H1 (cell line): Measurements from ENCODE around the gene S100A8. TPM values are rescaled to one million over a fixed set of nuclear protein-coding genes. Genes with fewer than 3 reads are reported as not detected.

Experiments used
- CTCF ChIA-PET: fragments of 300-600 bp; sonication (Branson Sonifier 250); formaldehyde crosslinking; loops from one replicate; lab custom pipeline; 2021; ENCODE audit not compliant: partially characterized antibody; lab: Charles Lee
- POLR2A ChIA-PET: fragments of 300-600 bp; sonication (Branson Sonifier 250); formaldehyde crosslinking; loops from one replicate; lab custom pipeline; 2021; ENCODE audit warnings: inconsistent platforms; ENCODE audit not compliant: partially characterized antibody; lab: Charles Lee
- DNase-seq, 2 experiments: peaks; one replicate each; pipeline versions ENCODE4 v3.0.0 to v3.0.0-alpha.2; 2010 to 2022; ENCODE audit warnings: low spot score in 2 of 2, low read depth in 1 of 2, mixed read lengths in 1 of 2
- FAIRE-seq: peaks from 2 replicates; lab custom pipeline; 2011; peaks lifted over from hg19 to GRCh38; lab: Jason Lieb, UNC
- H2AFZ ChIP-seq: 2 replicates; pipeline ENCODE4 v1.8.1; 2012; ENCODE audit warnings: low read length, inconsistent platforms
- H2AK5ac ChIP-seq: 2 replicates; pipeline ENCODE4 v1.6.1; 2013; ENCODE audit warnings: low read depth, low read length
- H2BK120ac ChIP-seq: replicated peaks from 2 replicates; pipeline ENCODE3; 2013; ENCODE audit warnings: low read depth, low read length, inconsistent platforms
- H2BK12ac ChIP-seq: 2 replicates; pipeline ENCODE4 v1.6.1; 2013; ENCODE audit warnings: low read depth, low read length
- H2BK15ac ChIP-seq: 2 replicates; pipeline ENCODE4 v1.6.1; 2013; ENCODE audit warnings: low read length
- H2BK20ac ChIP-seq: 2 replicates; pipeline ENCODE4 v1.6.1; 2013; ENCODE audit warnings: low read length
- H2BK5ac ChIP-seq: 2 replicates; pipeline ENCODE4 v1.6.1; 2013; ENCODE audit warnings: low read depth, low read length
- H3K14ac ChIP-seq: 2 replicates; pipeline ENCODE4 v1.6.1; 2013; ENCODE audit warnings: inconsistent platforms; ENCODE audit not compliant: insufficient read length
- H3K18ac ChIP-seq: 2 replicates; pipeline ENCODE4 v1.6.1; 2013; ENCODE audit warnings: low read length; ENCODE audit errors: extremely low read depth
- H3K23ac ChIP-seq: 2 replicates; pipeline ENCODE4 v1.6.1; 2013; ENCODE audit warnings: inconsistent platforms; ENCODE audit not compliant: insufficient read length
- H3K23me2 ChIP-seq: 2 replicates; pipeline ENCODE4 v1.6.1; 2013; ENCODE audit warnings: low read depth, low read length
- H3K27ac ChIP-seq: 2 replicates; pipeline ENCODE4 v1.6.1; 2011; ENCODE audit warnings: low read depth, low read length, inconsistent platforms
- H3K27me3 ChIP-seq, 4 experiments: replicated peaks in 1 of 4; 1 replicate in 1 of 4; 2 replicates in 3 of 4; pipeline versions ENCODE4 v1.6.1 to v1.8.1; 2011 to 2013; ENCODE audit warnings: low read length in 3 of 4, mild to moderate bottlenecking in 3 of 4, inconsistent platforms in 2 of 4, mixed read lengths in 2 of 4, moderate library complexity in 1 of 4; ENCODE audit not compliant: control insufficient read depth in 3 of 4, insufficient read depth in 3 of 4; ENCODE audit errors: extremely low read depth in 1 of 4
- H3K36me3 ChIP-seq, 4 experiments: 2 replicates each; pipeline versions ENCODE4 v1.6.1 to v1.8.1; 2011 to 2013; ENCODE audit warnings: mild to moderate bottlenecking in 4 of 4, low read length in 3 of 4, moderate library complexity in 2 of 4, control low read depth in 1 of 4, inconsistent platforms in 1 of 4; ENCODE audit not compliant: insufficient read depth in 4 of 4, control insufficient read depth in 2 of 4
- H3K4ac ChIP-seq: replicated peaks from 2 replicates; pipeline ENCODE3; 2013; ENCODE audit warnings: low read length, low read depth, mixed read lengths, inconsistent platforms; ENCODE audit not compliant: insufficient read length
- H3K4me1 ChIP-seq, 4 experiments: replicated peaks in 1 of 4; 1 replicate in 1 of 4; 2 replicates in 3 of 4; pipeline versions ENCODE4 v1.6.1 to v1.8.1; 2011 to 2013; ENCODE audit warnings: low read length in 3 of 4, inconsistent platforms in 2 of 4, mixed read lengths in 1 of 4; ENCODE audit not compliant: insufficient read depth in 4 of 4, control insufficient read depth in 3 of 4
- H3K4me2 ChIP-seq, 2 experiments: 2 replicates each; pipeline versions ENCODE4 v1.6.1 to v1.8.1; 2011 to 2013; ENCODE audit warnings: low read depth in 2 of 2, low read length in 2 of 2, control low read depth in 1 of 2, inconsistent platforms in 1 of 2, mild to moderate bottlenecking in 1 of 2; ENCODE audit not compliant: insufficient read depth in 1 of 2
- H3K4me3 ChIP-seq, 4 experiments: fragments of 200-600, 300-600 bp in 1 of 4; sonication (generic), shearing (Covaris generic), sonication (Bioruptor Twin) in 1 of 4; 2 replicates each; pipeline versions ENCODE4 v1.5.1 to v1.8.1; 2011 to 2016; ENCODE audit warnings: low read length in 4 of 4, low read depth in 3 of 4, control low read depth in 2 of 4, inconsistent platforms in 2 of 4, mild to moderate bottlenecking in 2 of 4, mixed read lengths in 1 of 4, moderate library complexity in 1 of 4; ENCODE audit not compliant: insufficient read depth in 2 of 4; ENCODE audit errors: extremely low read depth in 1 of 4
- H3K56ac ChIP-seq: replicated peaks from 2 replicates; pipeline ENCODE3; 2013; ENCODE audit warnings: low read depth, mild to moderate bottlenecking, mixed read lengths, low read length, inconsistent platforms; ENCODE audit not compliant: insufficient read length
- H3K79me1 ChIP-seq: 2 replicates; pipeline ENCODE4 v1.6.1; 2013; ENCODE audit warnings: low read depth, low read length, control low read depth
- H3K79me2 ChIP-seq, 2 experiments: 2 replicates each; pipeline versions ENCODE4 v1.6.1 to v1.8.1; 2012 to 2013; ENCODE audit warnings: low read length in 2 of 2, mild to moderate bottlenecking in 2 of 2, inconsistent platforms in 1 of 2; ENCODE audit not compliant: insufficient read depth in 2 of 2, control insufficient read depth in 1 of 2
- H3K9ac ChIP-seq, 4 experiments: replicated peaks in 1 of 4; 1 replicate in 1 of 4; 2 replicates in 3 of 4; pipeline versions ENCODE4 v1.6.1 to v1.8.1; 2011 to 2013; ENCODE audit warnings: low read depth in 3 of 4, low read length in 3 of 4, control low read depth in 2 of 4, mild to moderate bottlenecking in 2 of 4, moderate library complexity in 2 of 4, inconsistent platforms in 1 of 4; ENCODE audit errors: extremely low read depth in 1 of 4
- H3K9me3 ChIP-seq, 2 experiments: 2 replicates each; pipeline versions ENCODE4 v1.6.1 to v1.8.1; 2012 to 2013; ENCODE audit warnings: mild to moderate bottlenecking in 2 of 2, moderate library complexity in 2 of 2, control low read depth in 1 of 2, inconsistent platforms in 1 of 2, low read depth in 1 of 2, low read length in 1 of 2, mixed read lengths in 1 of 2; ENCODE audit not compliant: insufficient read depth in 2 of 2
- H4K20me1 ChIP-seq, 2 experiments: replicated peaks in 1 of 2; 2 replicates each; pipeline versions ENCODE3 to v1.8.1; 2011 to 2013; ENCODE audit warnings: inconsistent platforms in 2 of 2, low read length in 2 of 2, mild to moderate bottlenecking in 1 of 2; ENCODE audit not compliant: insufficient read depth in 2 of 2, control insufficient read depth in 1 of 2
- H4K5ac ChIP-seq: 2 replicates; pipeline ENCODE4 v1.6.1; 2013; ENCODE audit warnings: low read length, low read depth, mixed read lengths, inconsistent platforms; ENCODE audit not compliant: insufficient read length
- H4K8ac ChIP-seq: 2 replicates; pipeline ENCODE4 v1.8.0; 2013; ENCODE audit warnings: mild to moderate bottlenecking, moderate library complexity, low read length, inconsistent platforms; ENCODE audit not compliant: insufficient read depth; ENCODE audit errors: extremely low read depth
- H4K91ac ChIP-seq: replicated peaks from 2 replicates; pipeline ENCODE3; 2013; ENCODE audit warnings: low read length, mixed read lengths, inconsistent platforms; ENCODE audit not compliant: insufficient read length
- CHD1 ChIP-seq: IDR thresholded peaks from 2 replicates; pipeline ENCODE4 v1.6.1; 2012; ENCODE audit warnings: low read depth, low read length, improper control_type of control experiment
- EP300 ChIP-seq, 2 experiments: IDR thresholded peaks; 1 replicate in 1 of 2; 2 replicates in 1 of 2; pipeline ENCODE4 v1.6.1; 2011 to 2012; ENCODE audit warnings: low read depth in 2 of 2, low read length in 2 of 2, mild to moderate bottlenecking in 2 of 2, borderline replicate concordance in 1 of 2, inconsistent platforms in 1 of 2, moderate library complexity in 1 of 2
- FOSL1 ChIP-seq: IDR thresholded peaks from 2 replicates; pipeline ENCODE4 v1.6.1; 2011; ENCODE audit warnings: mild to moderate bottlenecking, low read depth, low read length, moderate library complexity; ENCODE audit not compliant: insufficient read depth
- KDM5A ChIP-seq: fragments of 200-600 bp; IDR thresholded peaks from 2 replicates; pipeline ENCODE4 v1.7.1; 2012; ENCODE audit warnings: mild to moderate bottlenecking, low read length, inconsistent platforms, mixed read lengths
- POLR2AphosphoS5 ChIP-seq: IDR thresholded peaks from 2 replicates; pipeline ENCODE4 v1.6.1; 2011; ENCODE audit warnings: low read depth, low read length
- RXRA ChIP-seq: IDR thresholded peaks from 2 replicates; pipeline ENCODE4 v1.6.1; 2011; ENCODE audit warnings: low read depth, mild to moderate bottlenecking, low read length, moderate library complexity; ENCODE audit not compliant: insufficient read depth
- SIRT6 ChIP-seq: IDR thresholded peaks from one replicate; pipeline ENCODE4 v1.7.1; 2012; ENCODE audit warnings: low read length, inconsistent platforms
- TEAD4 ChIP-seq: IDR thresholded peaks from 2 replicates; pipeline ENCODE4 v1.6.1; 2012; ENCODE audit warnings: low read depth, low read length, inconsistent platforms, mixed read lengths
- USF2 ChIP-seq: IDR thresholded peaks from 2 replicates; pipeline ENCODE4 v1.6.1; 2011; ENCODE audit warnings: low read length, improper control_type of control experiment
- WGBS, 2 experiments: shearing (Covaris generic) in 1 of 2; methylation state at CpG; one replicate each; pipeline versions ENCODE4 v1.1.6 to v1.1.7; 2013 to 2015; ENCODE audit warnings: low lambda C conversion rate in 2 of 2, mixed read lengths in 2 of 2, inconsistent platforms in 1 of 2, low coverage in 1 of 2, missing lambda C conversion rate in 1 of 2; ENCODE audit not compliant: insufficient replicate concordance in 2 of 2, insufficient coverage in 1 of 2, insufficient read length in 1 of 2; ENCODE audit errors: extremely low coverage in 1 of 2, missing lambda C conversion rate in 1 of 2; 5-methylcytosine and 5-hydroxymethylcytosine counted together
- polyA plus RNA-seq, 7 experiments: library from polyadenylated mRNA; depleted of rRNA in 3 of 7; stranded (reverse) in 5 of 7; unstranded in 2 of 7; fragments of >200 nt in 5 of 7; fragments of 200-250 nt in 2 of 7; gene quantifications; 1 replicate in 5 of 7; 2 replicates in 1 of 7; 4 replicates in 1 of 7; pipeline versions ENCODE4 v1.2.1 to v1.2.3, GENCODE V29; 2011 to 2013; ENCODE audit warnings: missing spikeins in 2 of 7, mixed read lengths in 2 of 7
- total RNA-seq: library from RNA; stranded (reverse); fragmentation: NEBNext Ultra II Directional; extraction: Animal tissue kit (Norgen Biotek cat#: 25700); gene quantifications from 2 replicates; pipeline ENCODE4 v1.2.1, GENCODE V29; 2021

The S100A8 gene
- total and polyA plus RNA-seq, 2 of the 8 experiments (the other 6 are each of a cell fraction or from before 2014, with no cell fraction given): not detected

GRCh38 chr1:153357076-153357852, 33.6 kb downstream of the S100A8 start:
- Histone ChIP-seq H3K27ac (no peak overlapping the region), H3K9ac (no peak overlapping the region), H3K27me3 (no peaks in the 10 kb centered on the region), H4K5ac (no peak overlapping the region), H3K79me1 (no peaks in the 10 kb centered on the region), H3K4me3 (no peak overlapping the region), H3K4me1 (no peaks in the 10 kb centered on the region; a peak in 1 of 7 replicates), H4K91ac (no peak overlapping the region), H2AK5ac (no peak overlapping the region), H2AFZ (no peak overlapping the region), H4K20me1 (no peaks in the 10 kb centered on the region), H3K23me2 (no peaks in the 10 kb centered on the region), H3K9me3 (no peaks in the 10 kb centered on the region), H3K79me2 (no peaks in the 10 kb centered on the region), H2BK15ac (no peak overlapping the region), H3K23ac (no peak overlapping the region), H2BK20ac (no peak overlapping the region), H2BK5ac (no peak overlapping the region), H4K8ac (peak overlapping the region; percentile 31; the same call in 1 of the 2 replicates), H3K56ac (no peak overlapping the region), H3K36me3 (no peaks in the 10 kb centered on the region), H3K18ac (no peak overlapping the region), H3K14ac (no peak overlapping the region), H3K4ac (peak overlapping the region; percentile 16), H2BK120ac (no peak overlapping the region), H3K4me2 (no peak overlapping the region), H2BK12ac (no peak overlapping the region)
- no peak for FAIRE-seq
- 87% methylated on average over 10 of the region's 10 CpGs; no CpG with 5 or more reads in 1 of the 2 experiments for WGBS, 2 experiments
- ChIA-PET POLR2A (no interaction called here), CTCF (interaction anchor here (0.6 to 2.7 kb wide), 13 partner anchors 14 to 213 kb away, joined by 3 to 32 read pairs (median 4); no protein-coding TSS in a partner anchor)
- no peak for DNase-seq
- TF ChIP-seq SIRT6 (no peak), KDM5A (no peak), FOSL1 (no peak), USF2 (no peak), EP300 (IDR thresholded peaks at IDR 0.05; ENCODE audit: borderline replicate concordance in 1 of 2, low read depth in 2 of 2, low read length in 2 of 2) (no peak), POLR2AphosphoS5 (no peak), TEAD4 (no peak), RXRA (no peak), CHD1 (no peak)
